ENCODE data around the gene AK3. TPM values are rescaled to one million over a fixed set of nuclear protein-coding genes. Genes with fewer than 3 reads are reported as not detected.
A peak's percentile ranks its signal among the peaks of the same experiment; 100 is the strongest.

The AK3 gene
- total and polyA plus RNA-seq, 9 of the 15 experiments (the other 6 are each of a cell fraction or from before 2014, with no cell fraction given), result 12.2 to 78.6 (median 41.8) TPM

DNA sequence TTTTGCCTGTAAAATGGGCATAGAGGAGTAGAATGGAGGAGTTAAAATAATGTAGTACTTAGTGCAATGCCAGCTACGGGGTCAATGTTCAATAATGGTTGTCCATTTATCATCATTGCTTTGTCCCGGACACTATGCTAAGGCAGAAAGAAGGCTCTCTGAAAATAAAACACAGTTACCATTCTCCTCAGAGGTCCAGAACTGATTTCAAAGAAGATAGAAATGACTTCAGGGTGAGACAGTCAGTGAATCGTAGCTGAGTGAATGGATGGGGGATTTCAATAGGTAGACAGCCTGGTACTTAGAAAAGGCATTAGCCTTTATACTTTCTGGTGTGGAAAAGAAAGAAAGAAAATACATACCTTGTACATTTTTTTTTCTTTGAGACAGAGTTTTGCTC is 1.2 kb upstream of the AK3 start:
- intact Hi-C loops (cut with micrococcal nuclease) (loop anchor here (5.0 to 10.0 kb wide), 2 partner anchors 65 to 357 kb away; partner anchors contain the start of gene CDC37L1), in situ Hi-C loops (cut with MboI) (loop anchor here (25.0 kb wide), 1 partner anchor 695 kb away; the partner anchor contains the start of gene PLGRKT)
- Histone ChIP-seq H3K79me2 (ENCODE audit: control insufficient read depth, insufficient read depth, low read length) (peaks cover 46% of the 10 kb centered on the region), H3K9ac (ENCODE audit: insufficient read depth in 1 of 2, low read depth in 2 of 2, low read length in 2 of 2) (peak overlapping the region in 1 of 2 experiments; percentile 84; a peak in 3 of 4 replicates), H3K4me2 (ENCODE audit: insufficient read depth, low read length) (peak overlapping the region; percentile 83), H3K9me1 (ENCODE audit: control insufficient read depth, insufficient read depth, low read length) (no peaks in the 10 kb centered on the region), H3K36me3 (ENCODE audit: control insufficient read depth, insufficient read depth, low read length) (peaks cover 9% of the 10 kb centered on the region; the same call in 1 of the 3 replicates), H3K4me1 (replicated peaks in 1 of 2; ENCODE audit: control insufficient read depth in 2 of 2, insufficient read depth in 2 of 2, low read length in 2 of 2) (peaks cover 9 to 23% of the 10 kb centered on the region in 2 experiments; a peak in 4 of 5 replicates), H3K4me3 (peak overlapping the region; percentile 89), H3K9me3 (replicated peaks; ENCODE audit: control insufficient read depth, insufficient read depth, low read depth, low read length) (no peaks in the 10 kb centered on the region), H3K27ac (ENCODE audit: extremely low read depth, low read depth, low read length) (peak overlapping the region; percentile 85), H3K27me3 (ENCODE audit: control insufficient read depth in 2 of 2, insufficient read depth in 2 of 2, low read length in 2 of 2) (no peaks in the 10 kb centered on the region), H2AFZ (ENCODE audit: low read depth, low read length) (peak overlapping the region; percentile 70), H4K20me1 (replicated peaks; ENCODE audit: control insufficient read depth, insufficient read depth, low read length) (no peaks in the 10 kb centered on the region)
- BruUV-seq (replicated peaks), result no TSS peak
- ChIA-PET POLR2A (interaction anchor here (1.0 kb wide), 1 partner anchor 251 kb away, joined by 3 read pairs; no protein-coding TSS in a partner anchor), CTCF (ENCODE audit: low intra/inter-chr PET ratio) (no interaction called here)
- FAIRE-seq (no peak), DNase-seq (ENCODE audit: extremely low read depth in 1 of 4, low spot score in 3 of 4) (no peak), ATAC-seq (no peak)
- 56% methylated on average over 3 of the region's 3 CpGs for WGBS (ENCODE audit: insufficient coverage, low coverage, missing lambda C conversion rate)
- TF ChIP-seq ZNF561 (CRISPR knock-in tag; conservative IDR thresholded peaks at IDR 0.05) (no peak), BRCA1 (IDR thresholded peaks at IDR 0.05) (no peak), BRCA1 (CRISPR knock-in tag; IDR thresholded peaks at IDR 0.05) (no peak), ZNF551 (CRISPR knock-in tag; IDR thresholded peaks at IDR 0.05) (no peak), NR3C1 (CRISPR knock-in tag; IDR thresholded peaks at IDR 0.05) (no peak), GTF2F1 (IDR thresholded peaks at IDR 0.05; ENCODE audit: low read depth, low read length) (no peak), FOXJ2 (tag; IDR thresholded peaks at IDR 0.05) (no peak), CC2D1A (IDR thresholded peaks at IDR 0.05) (no peak)
- TF ChIP-seq, protein P1, sequence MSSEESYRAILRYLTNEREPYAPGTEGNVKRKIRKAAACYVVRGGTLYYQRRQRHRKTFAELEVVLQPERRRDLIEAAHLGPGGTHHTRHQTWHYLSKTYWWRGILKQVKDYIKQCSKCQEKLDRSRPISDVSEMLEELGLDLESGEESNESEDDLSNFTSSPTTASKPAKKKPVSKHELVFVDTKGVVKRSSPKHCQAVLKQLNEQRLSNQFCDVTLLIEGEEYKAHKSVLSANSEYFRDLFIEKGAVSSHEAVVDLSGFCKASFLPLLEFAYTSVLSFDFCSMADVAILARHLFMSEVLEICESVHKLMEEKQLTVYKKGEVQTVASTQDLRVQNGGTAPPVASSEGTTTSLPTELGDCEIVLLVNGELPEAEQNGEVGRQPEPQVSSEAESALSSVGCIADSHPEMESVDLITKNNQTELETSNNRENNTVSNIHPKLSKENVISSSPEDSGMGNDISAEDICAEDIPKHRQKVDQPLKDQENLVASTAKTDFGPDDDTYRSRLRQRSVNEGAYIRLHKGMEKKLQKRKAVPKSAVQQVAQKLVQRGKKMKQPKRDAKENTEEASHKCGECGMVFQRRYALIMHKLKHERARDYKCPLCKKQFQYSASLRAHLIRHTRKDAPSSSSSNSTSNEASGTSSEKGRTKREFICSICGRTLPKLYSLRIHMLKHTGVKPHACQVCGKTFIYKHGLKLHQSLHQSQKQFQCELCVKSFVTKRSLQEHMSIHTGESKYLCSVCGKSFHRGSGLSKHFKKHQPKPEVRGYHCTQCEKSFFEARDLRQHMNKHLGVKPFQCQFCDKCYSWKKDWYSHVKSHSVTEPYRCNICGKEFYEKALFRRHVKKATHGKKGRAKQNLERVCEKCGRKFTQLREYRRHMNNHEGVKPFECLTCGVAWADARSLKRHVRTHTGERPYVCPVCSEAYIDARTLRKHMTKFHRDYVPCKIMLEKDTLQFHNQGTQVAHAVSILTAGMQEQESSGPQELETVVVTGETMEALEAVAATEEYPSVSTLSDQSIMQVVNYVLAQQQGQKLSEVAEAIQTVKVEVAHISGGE (CRISPR knock-in tag; IDR thresholded peaks at IDR 0.05), result no peak
- TF ChIP-seq, protein P2, sequence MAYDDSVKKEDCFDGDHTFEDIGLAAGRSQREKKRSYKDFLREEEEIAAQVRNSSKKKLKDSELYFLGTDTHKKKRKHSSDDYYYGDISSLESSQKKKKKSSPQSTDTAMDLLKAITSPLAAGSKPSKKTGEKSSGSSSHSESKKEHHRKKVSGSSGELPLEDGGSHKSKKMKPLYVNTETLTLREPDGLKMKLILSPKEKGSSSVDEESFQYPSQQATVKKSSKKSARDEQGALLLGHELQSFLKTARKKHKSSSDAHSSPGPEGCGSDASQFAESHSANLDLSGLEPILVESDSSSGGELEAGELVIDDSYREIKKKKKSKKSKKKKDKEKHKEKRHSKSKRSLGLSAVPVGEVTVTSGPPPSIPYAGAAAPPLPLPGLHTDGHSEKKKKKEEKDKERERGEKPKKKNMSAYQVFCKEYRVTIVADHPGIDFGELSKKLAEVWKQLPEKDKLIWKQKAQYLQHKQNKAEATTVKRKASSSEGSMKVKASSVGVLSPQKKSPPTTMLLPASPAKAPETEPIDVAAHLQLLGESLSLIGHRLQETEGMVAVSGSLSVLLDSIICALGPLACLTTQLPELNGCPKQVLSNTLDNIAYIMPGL (CRISPR knock-in tag; IDR thresholded peaks at IDR 0.05), result no peak

Measured in K562 (cell line).